Trophoblast cell (in vitro differentiated cells and primary cell): ENCODE results near the gene SLC30A10.

ENCODE experiments used
- DNase-seq, 2 donors: peaks; one replicate each; pipeline ENCODE4 v3.0.0-alpha.2; 2016
- H2AFZ ChIP-seq: 2 replicates; pipeline ENCODE4 v1.6.1; 2013; ENCODE audit warnings: low read length, moderate library complexity, mild to moderate bottlenecking; ENCODE audit not compliant: insufficient read depth, poor library complexity
- H2AK5ac ChIP-seq: 2 replicates; pipeline ENCODE4 v1.6.1; 2013; ENCODE audit warnings: mild to moderate bottlenecking, low read length
- H2BK120ac ChIP-seq: 2 replicates; pipeline ENCODE4 v1.6.1; 2013; ENCODE audit warnings: low read length, mild to moderate bottlenecking, moderate library complexity; ENCODE audit not compliant: insufficient read depth, poor library complexity
- H2BK12ac ChIP-seq: 2 replicates; pipeline ENCODE4 v1.6.1; 2013; ENCODE audit warnings: mild to moderate bottlenecking, low read length, moderate library complexity
- H2BK5ac ChIP-seq: 2 replicates; pipeline ENCODE4 v1.6.1; 2013; ENCODE audit warnings: low read length, low read depth, moderate library complexity, mild to moderate bottlenecking; ENCODE audit not compliant: poor library complexity
- H3K14ac ChIP-seq: 2 replicates; pipeline ENCODE4 v1.6.1; 2013; ENCODE audit warnings: mild to moderate bottlenecking, low read length
- H3K18ac ChIP-seq: 2 replicates; pipeline ENCODE4 v1.6.1; 2013; ENCODE audit warnings: mild to moderate bottlenecking, low read length
- H3K23ac ChIP-seq: 2 replicates; pipeline ENCODE4 v1.6.1; 2013; ENCODE audit warnings: low read length
- H3K27ac ChIP-seq: 2 replicates; pipeline ENCODE4 v1.5.1; 2013; ENCODE audit warnings: low read depth, mild to moderate bottlenecking, inconsistent platforms, low read length, moderate library complexity
- H3K27me3 ChIP-seq: 2 replicates; pipeline ENCODE4 v1.6.1; 2013; ENCODE audit warnings: inconsistent platforms, mild to moderate bottlenecking, low read length, moderate library complexity; ENCODE audit not compliant: insufficient read depth
- H3K36me3 ChIP-seq, 2 experiments: 1 replicate in 1 of 2; 2 replicates in 1 of 2; pipeline ENCODE4 v1.6.1; 2013; ENCODE audit warnings: low read length in 2 of 2, mild to moderate bottlenecking in 2 of 2, moderate library complexity in 1 of 2; ENCODE audit not compliant: insufficient read depth in 2 of 2, control insufficient read depth in 1 of 2
- H3K4ac ChIP-seq: 2 replicates; pipeline ENCODE4 v1.6.1; 2013; ENCODE audit warnings: low read depth, mild to moderate bottlenecking, low read length, moderate library complexity
- H3K4me1 ChIP-seq, 2 experiments: 1 replicate in 1 of 2; 2 replicates in 1 of 2; pipeline ENCODE4 v1.6.1; 2013; ENCODE audit warnings: low read length in 2 of 2, mild to moderate bottlenecking in 2 of 2, moderate library complexity in 1 of 2; ENCODE audit not compliant: insufficient read depth in 2 of 2, control insufficient read depth in 1 of 2
- H3K4me2 ChIP-seq: 2 replicates; pipeline ENCODE4 v1.6.1; 2013; ENCODE audit warnings: inconsistent platforms, mild to moderate bottlenecking, low read length, moderate library complexity
- H3K4me3 ChIP-seq: 2 replicates; pipeline ENCODE4 v1.5.1; 2013; ENCODE audit warnings: mild to moderate bottlenecking, low read depth, low read length, inconsistent platforms
- H3K79me1 ChIP-seq: one replicate; pipeline ENCODE4 v1.6.1; 2013; ENCODE audit warnings: low read length
- H3K79me2 ChIP-seq: 2 replicates; pipeline ENCODE4 v1.6.1; 2013; ENCODE audit warnings: low read length, mild to moderate bottlenecking; ENCODE audit not compliant: control insufficient read depth, insufficient read depth, poor library complexity
- H3K9ac ChIP-seq: 2 replicates; pipeline ENCODE4 v1.6.1; 2013; ENCODE audit warnings: mild to moderate bottlenecking, low read length
- H3K9me3 ChIP-seq: 2 replicates; pipeline ENCODE4 v1.6.1; 2013; ENCODE audit warnings: low read depth, mild to moderate bottlenecking, control low read depth, inconsistent platforms, low read length; ENCODE audit not compliant: insufficient read depth
- H4K12ac ChIP-seq: 2 replicates; pipeline ENCODE4 v1.6.1; 2013; ENCODE audit warnings: low read depth, mild to moderate bottlenecking, low read length, moderate library complexity
- H4K8ac ChIP-seq: 2 replicates; pipeline ENCODE4 v1.6.1; 2013; ENCODE audit warnings: low read depth, mild to moderate bottlenecking, low read length, moderate library complexity
- H4K91ac ChIP-seq: one replicate; pipeline ENCODE4 v1.6.1; 2013; ENCODE audit warnings: low read depth, mild to moderate bottlenecking, low read length, moderate library complexity
- WGBS: extraction: QIAGEN DNeasy Blood & Tissue Kit; methylation state at CpG from one replicate; pipeline ENCODE4 v1.1.7; 2013; ENCODE audit warnings: missing lambda C conversion rate; ENCODE audit not compliant: insufficient read length, insufficient coverage; ENCODE audit errors: extremely low coverage; 5-methylcytosine and 5-hydroxymethylcytosine counted together

The SLC30A10 gene

DNA sequence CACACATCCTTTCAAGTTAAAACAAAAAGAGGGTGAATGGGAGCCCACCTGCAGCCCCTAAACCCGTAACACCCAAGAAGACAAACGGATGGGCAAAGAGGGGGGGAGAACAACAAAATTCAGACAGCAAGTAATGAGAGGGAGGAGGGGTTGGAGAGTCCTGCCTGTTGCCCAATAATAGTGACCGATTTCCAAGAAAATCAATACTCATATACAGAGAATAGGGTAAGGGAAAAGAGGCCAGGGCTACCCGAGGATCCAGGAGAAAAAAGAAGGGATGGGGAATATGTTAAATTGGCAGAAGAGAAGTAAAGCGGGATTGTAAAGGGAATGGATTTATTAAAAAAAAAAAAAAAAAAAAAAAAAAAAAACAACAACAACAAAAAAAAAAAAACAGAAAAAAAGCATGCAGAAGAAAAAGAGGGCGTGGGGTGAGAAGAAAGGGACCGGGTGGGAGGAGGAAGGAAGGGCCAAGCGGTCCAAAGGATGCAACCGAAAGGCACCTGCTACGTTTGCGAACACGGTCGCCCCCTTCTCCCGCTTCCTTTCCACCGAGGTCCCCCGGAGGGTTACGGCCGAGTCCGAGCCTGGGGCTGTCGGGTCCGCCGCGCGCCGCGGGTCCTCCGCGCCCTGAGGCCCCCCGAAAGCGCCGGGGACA, 930 bp downstream of the SLC30A10 start:
- no peak overlapping the region for H2AFZ ChIP-seq
- H4K8ac ChIP-seq = no peak overlapping the region
- peak overlapping the region; percentile 66 for H3K4me3 ChIP-seq
- H3K18ac ChIP-seq = no peak overlapping the region
- peak overlapping the region; percentile 80 for H3K4me2 ChIP-seq
- no peak overlapping the region for H3K9ac ChIP-seq
- no peaks in the 10 kb centered on the region for H3K36me3 ChIP-seq
- no peaks in the 10 kb centered on the region for H3K79me2 ChIP-seq
- H2BK12ac ChIP-seq = no peak overlapping the region
- peaks cover 10 to 12% of the 10 kb centered on the region in 2 experiments for H3K4me1 ChIP-seq
- no peak overlapping the region for H3K4ac ChIP-seq
- WGBS = 100% methylated on average over 1 of the region's 31 CpGs
- no peak overlapping the region for H2BK120ac ChIP-seq
- no peak overlapping the region for H4K12ac ChIP-seq
- H4K91ac ChIP-seq = no peak overlapping the region
- H3K14ac ChIP-seq = no peak overlapping the region
- H3K23ac ChIP-seq = no peak overlapping the region
- no peak for DNase-seq
- peaks cover 24% of the 10 kb centered on the region for H3K27me3 ChIP-seq
- H3K27ac ChIP-seq = no peak overlapping the region
- H3K79me1 ChIP-seq = no peaks in the 10 kb centered on the region
- H3K9me3 ChIP-seq = peaks cover 2% of the 10 kb centered on the region
- H2AK5ac ChIP-seq = no peak overlapping the region
- no peak overlapping the region for H2BK5ac ChIP-seq

DNA sequence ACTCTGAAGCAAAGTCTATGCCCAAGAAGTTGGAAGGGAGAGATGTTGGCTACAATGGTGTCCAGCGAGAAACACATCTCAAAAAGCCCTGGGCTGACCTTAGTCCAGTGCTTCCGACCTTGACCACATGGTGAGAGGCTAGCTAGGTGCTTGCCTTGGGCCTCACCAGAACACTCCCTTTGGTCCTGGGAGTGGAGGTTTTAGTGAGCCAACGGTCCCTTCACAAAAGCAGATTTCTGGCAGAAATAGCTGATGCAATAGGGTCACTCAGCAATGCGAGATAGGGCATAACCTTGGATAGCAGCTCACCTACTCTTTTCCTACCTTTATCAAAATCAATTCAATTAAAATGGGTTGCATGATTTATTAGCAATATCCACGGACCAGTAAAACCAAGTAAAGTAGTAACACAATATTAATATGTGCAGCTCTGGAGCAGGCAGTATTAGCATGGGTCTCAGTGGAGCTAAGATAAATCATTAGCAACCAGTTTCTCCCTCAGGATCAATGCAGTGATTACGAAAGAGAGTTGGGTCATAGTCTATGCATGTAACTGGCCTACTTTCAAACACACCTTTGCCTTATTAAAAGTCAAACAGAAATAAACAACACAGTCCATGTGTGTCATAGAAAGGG, 1.9 kb downstream of the SLC30A10 start:
- DNase-seq = peak in 1 of 2 donors; percentile 43
- no peaks in the 10 kb centered on the region for H3K79me1 ChIP-seq
- H3K36me3 ChIP-seq = no peaks in the 10 kb centered on the region
- H2BK5ac ChIP-seq = no peak overlapping the region
- no peak overlapping the region for H3K14ac ChIP-seq
- peaks cover 2% of the 10 kb centered on the region for H3K9me3 ChIP-seq
- no peak overlapping the region for H3K4me2 ChIP-seq
- no CpG with 5 or more reads among the region's 6 CpGs for WGBS
- no peaks in the 10 kb centered on the region for H3K79me2 ChIP-seq
- H4K91ac ChIP-seq = no peak overlapping the region
- no peak overlapping the region for H3K4ac ChIP-seq
- H3K27ac ChIP-seq = no peak overlapping the region
- H2AFZ ChIP-seq = no peak overlapping the region
- no peak overlapping the region for H3K18ac ChIP-seq
- peaks cover 24% of the 10 kb centered on the region for H3K27me3 ChIP-seq
- no peak overlapping the region for H4K12ac ChIP-seq
- no peak overlapping the region for H2BK120ac ChIP-seq
- no peak overlapping the region for H2AK5ac ChIP-seq
- H3K9ac ChIP-seq = no peak overlapping the region
- H3K4me1 ChIP-seq = peaks cover 10 to 12% of the 10 kb centered on the region in 2 experiments
- H4K8ac ChIP-seq = no peak overlapping the region
- no peak overlapping the region for H3K4me3 ChIP-seq
- no peak overlapping the region for H2BK12ac ChIP-seq
- H3K23ac ChIP-seq = no peak overlapping the region

DNA sequence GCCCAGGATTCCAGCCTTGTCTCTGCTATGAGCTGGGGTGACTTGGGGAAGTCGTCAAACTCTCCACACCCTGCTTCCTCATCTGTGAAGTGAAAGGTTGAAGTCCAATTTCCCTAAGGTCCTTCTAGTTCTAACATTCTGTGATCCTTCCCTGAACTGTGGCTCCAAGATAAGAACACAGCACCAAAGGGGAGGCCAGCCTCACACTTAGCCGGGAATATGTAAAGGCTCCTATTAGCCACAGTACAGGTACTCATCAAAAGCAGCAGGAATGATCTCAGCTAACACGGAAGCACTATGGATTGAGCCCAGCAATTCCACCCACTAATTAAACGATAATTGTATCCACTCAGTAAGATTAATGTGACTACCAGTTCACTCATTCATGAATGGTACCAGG, 4.0 kb downstream of the SLC30A10 start:
- H2AK5ac ChIP-seq = no peak overlapping the region
- no peak for DNase-seq

DNA sequence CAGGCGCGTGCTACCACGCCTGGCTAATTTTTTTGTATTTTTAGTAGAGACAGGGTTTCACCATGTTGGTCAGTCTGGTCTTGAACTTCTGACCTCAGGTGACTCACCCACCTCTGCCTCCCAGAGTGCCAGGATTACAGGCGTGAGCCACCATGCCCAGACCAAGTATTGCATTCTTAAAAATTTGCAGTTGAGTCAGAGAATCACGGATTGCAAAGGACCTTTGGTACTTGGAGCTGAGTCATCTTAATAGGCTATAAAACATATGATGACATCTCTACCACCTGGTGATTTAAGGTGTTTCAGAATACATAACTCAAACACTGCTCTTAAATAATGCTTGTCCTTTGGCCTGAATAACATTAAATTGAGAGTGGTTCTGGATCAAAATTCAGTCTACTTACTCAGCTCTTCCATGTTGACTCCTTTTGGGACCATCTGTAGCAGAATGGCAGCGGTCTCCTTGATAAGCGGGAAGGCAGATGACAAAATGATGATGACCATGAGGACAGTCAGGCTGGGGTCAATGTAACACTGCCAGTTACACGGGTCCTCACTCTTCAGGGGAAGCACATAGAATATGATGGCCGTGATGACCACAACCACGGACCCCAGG, 10.4 kb downstream of the SLC30A10 start:
- no CpG with 5 or more reads among the region's 10 CpGs for WGBS

More for the DNA sequence above, 4.0 kb downstream of the SLC30A10 start:
- Histone ChIP-seq H3K4me2 (no peak overlapping the region), H3K23ac (no peak overlapping the region), H3K27ac (no peak overlapping the region), H3K4me3 (no peak overlapping the region), H3K79me2 (no peaks in the 10 kb centered on the region), H4K91ac (no peak overlapping the region), H4K12ac (no peak overlapping the region), H2BK5ac (no peak overlapping the region), H3K18ac (no peak overlapping the region), H3K14ac (no peak overlapping the region), H3K4ac (no peak overlapping the region), H4K8ac (no peak overlapping the region), H3K27me3 (peaks cover 17% of the 10 kb centered on the region), H2BK120ac (no peak overlapping the region), H3K36me3 (no peaks in the 10 kb centered on the region), H2BK12ac (no peak overlapping the region), H2AFZ (no peak overlapping the region), H3K9ac (no peak overlapping the region), H3K9me3 (peaks cover 2% of the 10 kb centered on the region), H3K4me1 (peaks cover 10 to 12% of the 10 kb centered on the region in 2 experiments), H3K79me1 (no peaks in the 10 kb centered on the region)
- no CpG with 5 or more reads among the region's 4 CpGs for WGBS

More for the DNA sequence above, 10.4 kb downstream of the SLC30A10 start:
- Histone ChIP-seq H3K14ac (no peak overlapping the region), H3K79me1 (no peaks in the 10 kb centered on the region), H2BK5ac (no peak overlapping the region), H2BK120ac (no peak overlapping the region), H4K12ac (no peak overlapping the region), H3K4me2 (no peak overlapping the region), H4K8ac (no peak overlapping the region), H2BK12ac (no peak overlapping the region), H2AK5ac (no peak overlapping the region), H4K91ac (no peak overlapping the region), H3K4me1 (no peaks in the 10 kb centered on the region), H2AFZ (no peak overlapping the region), H3K27ac (no peak overlapping the region), H3K79me2 (no peaks in the 10 kb centered on the region), H3K18ac (no peak overlapping the region), H3K23ac (no peak overlapping the region), H3K4me3 (no peak overlapping the region), H3K9me3 (no peaks in the 10 kb centered on the region), H3K36me3 (no peaks in the 10 kb centered on the region), H3K4ac (no peak overlapping the region), H3K9ac (no peak overlapping the region), H3K27me3 (no peaks in the 10 kb centered on the region)
- peak; percentile 89 to 95 for DNase-seq
